Measurements from ENCODE around the gene TMEM87A.

Gene TMEM87A

DNA sequence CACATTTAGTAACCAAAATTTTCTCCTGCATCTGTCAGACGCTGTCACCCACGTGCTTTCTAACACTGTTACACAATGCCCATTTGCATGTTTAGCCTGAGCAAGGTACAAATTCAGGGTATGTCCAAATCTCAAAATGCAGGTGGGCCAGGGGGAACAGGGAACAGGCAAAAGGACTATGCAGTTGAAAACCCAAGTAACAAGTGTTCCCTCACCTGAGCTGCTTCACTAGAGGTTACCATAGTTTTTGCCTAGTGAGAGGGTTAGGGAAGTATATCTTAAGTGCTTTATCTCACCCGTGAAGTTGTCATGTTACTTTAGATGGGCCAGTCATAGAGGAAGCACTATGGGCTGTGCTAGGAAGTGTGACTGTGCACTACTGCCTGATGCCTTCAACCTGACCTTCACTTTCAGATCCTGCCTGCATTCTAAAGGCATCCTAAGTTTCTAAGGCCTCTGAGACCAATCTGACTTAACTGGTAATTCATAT is 6.0 kb upstream of the TMEM87A start:
- Mint-ChIP-seq H3K27ac (no peak overlapping the region), H3K4me3 (no peak overlapping the region), H3K36me3 (peaks cover 44% of the 10 kb centered on the region), H3K4me1 (peaks cover 20% of the 10 kb centered on the region), H3K27me3 (no peaks in the 10 kb centered on the region), H3K9me3 (no peaks in the 10 kb centered on the region)
- ATAC-seq = no peak

DNA sequence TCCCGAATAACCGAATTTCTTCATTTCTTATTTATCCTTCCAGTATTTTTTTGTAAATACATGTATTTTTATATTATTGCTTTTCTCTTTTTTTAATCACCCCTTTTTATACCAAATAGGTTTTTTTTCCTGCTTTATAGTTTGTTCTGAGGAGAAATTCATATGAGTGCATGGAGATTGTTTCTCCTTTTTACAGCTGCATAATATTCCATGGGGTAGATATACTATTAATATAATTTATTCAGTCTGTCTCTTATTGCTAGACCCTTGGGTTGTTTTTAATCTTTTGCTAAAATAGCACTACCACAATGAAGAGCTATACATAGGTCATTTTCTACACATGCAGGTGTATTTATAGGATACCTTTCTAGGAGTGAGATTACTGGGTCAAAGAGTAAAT is 3.5 kb upstream of the TMEM87A start:
- H3K27ac Mint-ChIP-seq = no peak overlapping the region
- H3K4me3 Mint-ChIP-seq = no peak overlapping the region
- H3K9me3 Mint-ChIP-seq = no peaks in the 10 kb centered on the region
- H3K27me3 Mint-ChIP-seq = no peaks in the 10 kb centered on the region
- no peak for ATAC-seq
- H3K4me1 Mint-ChIP-seq = peaks cover 38% of the 10 kb centered on the region
- H3K36me3 Mint-ChIP-seq = peaks cover 31% of the 10 kb centered on the region

DNA sequence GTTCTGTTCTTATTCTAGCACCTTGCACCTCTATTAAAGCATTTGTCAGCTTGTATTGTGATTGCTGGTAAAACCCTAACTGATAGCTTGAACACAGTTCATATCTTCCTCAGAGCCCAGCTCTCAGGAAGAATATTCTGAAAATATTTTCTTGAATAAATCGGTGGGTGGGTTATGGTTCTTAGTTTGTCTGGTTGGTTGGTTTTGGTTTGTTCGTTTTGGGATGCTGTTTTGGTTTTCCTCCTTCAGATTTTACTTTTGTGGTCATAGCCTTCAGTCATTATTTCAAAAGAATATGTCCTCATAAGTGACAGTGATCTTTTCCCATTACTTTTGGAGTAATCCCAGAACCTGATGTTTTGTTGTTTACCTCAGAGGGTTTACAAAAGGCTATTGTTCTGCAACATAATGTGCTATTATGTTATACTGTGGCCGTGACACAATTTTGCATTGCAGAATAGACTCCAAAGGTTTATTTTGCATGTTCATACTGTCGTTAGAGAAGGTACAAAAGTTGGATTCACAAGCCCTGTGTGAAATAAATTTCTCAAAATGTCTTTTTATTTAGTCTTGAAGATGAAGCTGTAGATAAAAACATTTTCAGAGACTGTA is 2.7 kb upstream of the TMEM87A start:
- Mint-ChIP-seq H3K4me1 (peaks cover 44% of the 10 kb centered on the region), H3K4me3 (peak overlapping the region; percentile 96), H3K36me3 (peaks cover 31% of the 10 kb centered on the region), H3K27me3 (no peaks in the 10 kb centered on the region), H3K27ac (peak overlapping the region; percentile 98), H3K9me3 (no peaks in the 10 kb centered on the region)
- ATAC-seq = no peak

GRCh38 chr15:42274702-42274989 is 1.4 kb upstream of the TMEM87A start:
- H3K27me3 Mint-ChIP-seq = no peaks in the 10 kb centered on the region
- H3K4me1 Mint-ChIP-seq = peaks cover 51% of the 10 kb centered on the region
- H3K36me3 Mint-ChIP-seq = peaks cover 25% of the 10 kb centered on the region

GRCh38 chr15:42273900-42274701 is 868 bp upstream of the TMEM87A start:
- peak; percentile 80 for ATAC-seq
- Mint-ChIP-seq H3K36me3 (peaks cover 22% of the 10 kb centered on the region), H3K4me3 (peak overlapping the region; percentile 96), H3K27ac (peak overlapping the region; percentile 98), H3K27me3 (no peaks in the 10 kb centered on the region), H3K9me3 (no peaks in the 10 kb centered on the region), H3K4me1 (peaks cover 55% of the 10 kb centered on the region)

More at GRCh38 chr15:42274702-42274989, 1.4 kb upstream of the TMEM87A start:
- no peak for ATAC-seq
- H3K27ac Mint-ChIP-seq = peak overlapping the region; percentile 98
- H3K9me3 Mint-ChIP-seq = no peaks in the 10 kb centered on the region
- H3K4me3 Mint-ChIP-seq = peak overlapping the region; percentile 96

GRCh38 chr15:42270996-42271395 is 2.2 kb downstream of the TMEM87A start:
- Mint-ChIP-seq H3K27ac (no peak overlapping the region), H3K4me3 (no peak overlapping the region), H3K4me1 (peaks cover 52% of the 10 kb centered on the region)

DNA sequence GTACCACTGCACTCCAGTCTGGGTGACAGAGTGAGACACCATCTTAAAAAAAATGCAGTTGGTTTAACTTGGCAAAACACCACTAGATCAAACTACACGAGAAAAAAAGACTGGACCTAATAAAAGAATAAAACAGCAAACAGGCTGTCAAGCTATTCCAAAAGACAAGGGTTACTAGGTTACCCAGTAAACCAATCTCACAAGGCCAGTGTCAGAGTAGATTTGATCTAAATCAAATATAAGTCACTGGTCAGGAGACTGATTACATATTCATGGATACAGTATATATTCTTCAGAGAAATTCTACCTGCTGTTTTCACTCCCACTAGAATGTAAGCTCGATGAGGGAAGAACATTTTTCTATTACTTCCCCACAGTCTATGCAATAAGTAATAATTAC is 2.7 kb downstream of the TMEM87A start:
- H3K27me3 Mint-ChIP-seq = no peaks in the 10 kb centered on the region
- H3K36me3 Mint-ChIP-seq = peaks cover 20% of the 10 kb centered on the region
- no peak overlapping the region for H3K4me3 Mint-ChIP-seq
- peaks cover 48% of the 10 kb centered on the region for H3K4me1 Mint-ChIP-seq
- no peaks in the 10 kb centered on the region for H3K9me3 Mint-ChIP-seq
- ATAC-seq = no peak
- H3K27ac Mint-ChIP-seq = no peak overlapping the region

More at GRCh38 chr15:42270996-42271395, 2.2 kb downstream of the TMEM87A start:
- no peak for ATAC-seq
- Mint-ChIP-seq H3K9me3 (no peaks in the 10 kb centered on the region), H3K27me3 (no peaks in the 10 kb centered on the region), H3K36me3 (peaks cover 16% of the 10 kb centered on the region)

GRCh38 chr15:42267286-42267685 is 5.9 kb downstream of the TMEM87A start:
- Mint-ChIP-seq H3K27me3 (no peaks in the 10 kb centered on the region), H3K36me3 (peaks cover 48% of the 10 kb centered on the region), H3K4me1 (peaks cover 21% of the 10 kb centered on the region), H3K9me3 (no peaks in the 10 kb centered on the region), H3K4me3 (no peak overlapping the region), H3K27ac (no peak overlapping the region)
- ATAC-seq = no peak

GRCh38 chr15:42264795-42265194 is 8.4 kb downstream of the TMEM87A start:
- Mint-ChIP-seq H3K9me3 (no peaks in the 10 kb centered on the region), H3K27ac (no peak overlapping the region), H3K36me3 (peaks cover 53% of the 10 kb centered on the region), H3K4me3 (no peak overlapping the region), H3K27me3 (no peaks in the 10 kb centered on the region), H3K4me1 (peaks cover 5% of the 10 kb centered on the region)
- ATAC-seq = no peak

DNA sequence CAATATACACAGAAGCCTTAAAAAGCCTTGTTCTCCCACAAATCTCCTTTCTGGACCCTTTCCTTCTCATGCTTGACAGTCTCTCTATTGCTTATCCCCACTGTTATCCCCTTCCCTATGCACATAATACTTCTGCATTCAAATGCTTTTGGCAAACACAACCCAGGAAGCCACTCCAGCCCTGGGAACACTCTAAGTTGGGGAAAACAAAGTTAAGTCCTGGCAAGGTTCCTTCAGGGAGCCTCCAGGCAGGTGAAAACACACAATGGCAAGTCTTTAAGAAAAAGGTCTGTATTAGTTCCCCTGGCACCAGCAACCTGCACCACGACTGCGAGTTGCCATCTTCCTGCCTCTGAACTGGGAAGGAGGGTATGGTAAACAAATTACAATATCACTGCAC is 19.9 kb downstream of the TMEM87A start:
- Mint-ChIP-seq H3K36me3 (peaks cover 66% of the 10 kb centered on the region), H3K4me3 (no peak overlapping the region), H3K4me1 (peaks cover 7% of the 10 kb centered on the region), H3K27me3 (no peaks in the 10 kb centered on the region), H3K27ac (no peak overlapping the region), H3K9me3 (peaks cover 7% of the 10 kb centered on the region)
- ATAC-seq = no peak

DNA sequence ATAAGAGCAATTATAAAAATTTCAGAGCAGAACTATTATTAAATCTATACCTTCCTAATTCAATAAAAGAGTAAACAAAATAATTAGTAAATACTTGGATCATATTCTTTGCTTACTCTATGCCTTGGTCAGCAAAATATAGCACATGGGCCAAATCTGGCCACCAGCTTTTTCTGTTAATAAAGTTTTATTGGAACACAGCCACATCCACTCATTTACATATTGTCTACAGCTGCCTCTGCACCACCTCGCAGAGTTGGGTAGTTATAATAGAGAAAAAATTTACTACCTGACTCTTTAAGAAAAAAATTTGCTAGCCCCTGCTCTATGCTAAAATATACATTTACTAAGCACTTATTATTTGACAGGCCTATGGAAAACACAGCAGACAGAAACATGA is 32.4 kb downstream of the TMEM87A start:
- no peaks in the 10 kb centered on the region for H3K9me3 Mint-ChIP-seq
- ATAC-seq = no peak
- H3K36me3 Mint-ChIP-seq = peaks cover 48% of the 10 kb centered on the region

GRCh38 chr15:42239528-42240182 is 33.6 kb downstream of the TMEM87A start:
- Mint-ChIP-seq H3K9me3 (no peaks in the 10 kb centered on the region), H3K4me3 (no peak overlapping the region), H3K4me1 (no peaks in the 10 kb centered on the region), H3K27me3 (no peaks in the 10 kb centered on the region), H3K27ac (no peak overlapping the region), H3K36me3 (peaks cover 58% of the 10 kb centered on the region)
- no peak for ATAC-seq

More for the DNA sequence above, 32.4 kb downstream of the TMEM87A start:
- no peak overlapping the region for H3K27ac Mint-ChIP-seq
- no peaks in the 10 kb centered on the region for H3K27me3 Mint-ChIP-seq
- H3K4me3 Mint-ChIP-seq = no peak overlapping the region
- peaks cover 1% of the 10 kb centered on the region for H3K4me1 Mint-ChIP-seq

GRCh38 chr15:42233107-42233506 is 40.1 kb downstream of the TMEM87A start:
- Mint-ChIP-seq H3K4me1 (no peaks in the 10 kb centered on the region), H3K27me3 (no peaks in the 10 kb centered on the region), H3K36me3 (peaks cover 50% of the 10 kb centered on the region), H3K27ac (no peak overlapping the region), H3K4me3 (no peak overlapping the region), H3K9me3 (no peaks in the 10 kb centered on the region)
- ATAC-seq = no peak

- H3K27me3 Mint-ChIP-seq = no peaks in the 10 kb centered on the region
These were observed 40.6 kb downstream of the TMEM87A start for GRCh38 chr15:42232606-42233005.

DNA sequence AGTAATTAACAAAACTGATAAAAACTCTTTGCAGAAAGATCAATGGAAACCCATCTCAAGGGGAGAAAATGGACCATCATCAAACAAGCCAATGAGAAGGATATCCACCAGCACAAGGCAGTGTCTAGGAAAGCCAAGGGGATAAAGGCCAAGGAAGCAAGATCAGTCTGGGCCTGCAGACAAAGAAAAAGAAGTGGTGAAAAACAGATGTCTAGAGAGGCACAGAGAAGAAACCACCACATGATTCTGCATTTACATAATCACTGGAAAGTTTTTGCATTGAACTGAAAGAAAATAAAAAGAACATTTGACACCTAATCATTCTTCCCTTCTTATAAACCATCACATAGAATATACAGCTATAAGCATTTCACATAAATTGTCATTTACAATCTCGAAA is 42.1 kb downstream of the TMEM87A start:
- no peak for ATAC-seq
- Mint-ChIP-seq H3K4me1 (no peaks in the 10 kb centered on the region), H3K27me3 (no peaks in the 10 kb centered on the region), H3K36me3 (peaks cover 43% of the 10 kb centered on the region), H3K4me3 (no peak overlapping the region), H3K9me3 (no peaks in the 10 kb centered on the region), H3K27ac (no peak overlapping the region)

More at GRCh38 chr15:42232606-42233005, 40.6 kb downstream of the TMEM87A start:
- H3K36me3 Mint-ChIP-seq = peaks cover 50% of the 10 kb centered on the region
- H3K4me3 Mint-ChIP-seq = no peak overlapping the region
- H3K9me3 Mint-ChIP-seq = no peaks in the 10 kb centered on the region
- ATAC-seq = no peak
- H3K27ac Mint-ChIP-seq = no peak overlapping the region
- no peaks in the 10 kb centered on the region for H3K4me1 Mint-ChIP-seq

All from stimulated activated memory B cell treated with anti-CD40 and anti-IgM and Interleukin-4, amounts not matched to agents 10 μg/mL and 1 μg/mL and 100 μg/mL, for 72 hours (primary cell).